GM18511 (cell line): Measurements from ENCODE around the gene OR5AC2.

ENCODE experiments used
- ATAC-seq: cut with Tn5 transposase; IDR thresholded peaks from one replicate; pipeline ENCODE4 v1.9.1; 2021; ENCODE audit warnings: mild to moderate bottlenecking, moderate library complexity; ENCODE audit not compliant: unreplicated experiment

Gene OR5AC2, protein sequence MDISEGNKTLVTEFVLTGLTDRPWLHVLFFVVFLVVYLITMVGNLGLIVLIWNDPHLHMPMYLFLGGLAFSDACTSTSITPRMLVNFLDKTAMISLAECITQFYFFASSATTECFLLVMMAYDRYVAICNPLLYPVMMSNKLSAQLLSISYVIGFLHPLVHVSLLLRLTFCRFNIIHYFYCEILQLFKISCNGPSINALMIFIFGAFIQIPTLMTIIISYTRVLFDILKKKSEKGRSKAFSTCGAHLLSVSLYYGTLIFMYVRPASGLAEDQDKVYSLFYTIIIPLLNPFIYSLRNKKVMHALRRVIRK

GRCh38 chr3:98086873-98087272, at the start of gene OR5AC2:
Gene OR5AC2, plus strand, starts transcription at chr3:98087173. Its CDS starts 0 bp downstream, at chr3:98087173.
- no peak for ATAC-seq

DNA sequence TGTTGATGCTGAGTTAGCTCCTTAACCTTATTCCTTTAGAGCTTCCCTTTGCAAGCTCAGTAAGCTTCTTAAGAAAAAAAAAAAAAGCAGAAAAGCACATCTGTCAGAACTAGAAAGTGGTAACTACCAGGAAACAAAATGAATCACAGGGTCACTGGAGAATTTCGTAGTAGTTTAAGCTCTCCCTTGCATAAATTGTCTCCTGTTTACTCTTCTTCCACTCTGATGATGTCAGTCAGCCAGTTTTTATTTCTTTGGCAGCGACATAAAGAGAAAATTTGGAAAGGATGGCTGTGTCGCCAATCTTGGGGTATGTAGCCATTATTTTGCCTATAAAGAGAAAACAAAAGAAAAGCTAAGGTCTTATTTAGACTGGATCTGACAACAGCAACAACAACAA, 48.7 kb upstream of the OR5AC2 start:
- ATAC-seq, result no peak

DNA sequence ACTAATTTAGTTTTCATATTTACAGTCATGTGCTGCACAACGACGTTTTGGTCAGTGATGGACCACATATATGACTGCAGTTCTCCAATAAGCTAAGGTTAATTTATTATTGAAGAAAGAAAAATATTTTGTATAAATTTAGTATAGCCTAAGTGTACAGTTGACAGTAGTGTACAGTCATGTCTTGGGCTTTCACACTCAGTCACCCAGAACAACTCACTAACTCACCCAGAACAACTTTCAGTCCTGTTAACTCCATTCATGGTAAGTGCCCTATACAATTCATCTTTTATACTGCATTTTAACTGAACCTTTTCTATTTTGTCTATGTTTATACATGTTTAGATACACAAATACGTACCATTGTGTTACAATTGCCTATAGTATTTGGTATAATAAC, 48.1 kb upstream of the OR5AC2 start:
- ATAC-seq, result peak; percentile 22

DNA sequence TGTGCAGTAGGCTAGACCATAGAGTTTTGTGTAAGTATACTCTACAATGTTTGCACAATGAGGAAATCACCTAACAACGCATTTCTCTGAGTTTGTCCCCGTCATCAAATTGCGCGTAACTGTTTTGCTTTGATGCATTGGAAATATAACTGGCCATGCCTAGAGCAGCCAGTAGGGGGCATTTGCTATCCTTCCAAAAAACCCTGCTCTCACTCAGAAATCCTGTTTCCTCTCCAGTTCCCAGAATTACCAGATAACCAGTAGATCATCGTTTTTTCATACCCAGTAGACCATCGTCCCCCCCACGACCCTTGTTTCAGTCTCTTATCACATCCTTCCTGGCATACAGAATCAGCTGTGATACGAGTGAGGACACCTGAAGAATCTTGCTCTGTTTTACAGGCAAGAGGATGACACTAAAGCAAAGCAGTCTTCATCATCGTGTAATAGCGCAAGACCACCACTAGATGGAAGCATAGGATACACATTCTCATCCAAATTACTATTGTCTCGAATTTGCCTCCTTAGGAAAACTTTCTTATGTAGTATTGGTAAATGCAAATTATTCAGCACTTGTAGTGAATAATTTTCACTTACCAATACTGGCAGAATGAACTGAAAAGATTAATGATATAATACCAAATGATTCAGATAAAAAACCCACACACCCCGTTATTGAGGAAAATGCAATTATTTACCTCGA, 47.5 kb upstream of the OR5AC2 start:
- peak; percentile 97 for ATAC-seq

- no peak for ATAC-seq
Measured at GRCh38 chr3:98041350-98041749, 45.6 kb upstream of the OR5AC2 start.

DNA sequence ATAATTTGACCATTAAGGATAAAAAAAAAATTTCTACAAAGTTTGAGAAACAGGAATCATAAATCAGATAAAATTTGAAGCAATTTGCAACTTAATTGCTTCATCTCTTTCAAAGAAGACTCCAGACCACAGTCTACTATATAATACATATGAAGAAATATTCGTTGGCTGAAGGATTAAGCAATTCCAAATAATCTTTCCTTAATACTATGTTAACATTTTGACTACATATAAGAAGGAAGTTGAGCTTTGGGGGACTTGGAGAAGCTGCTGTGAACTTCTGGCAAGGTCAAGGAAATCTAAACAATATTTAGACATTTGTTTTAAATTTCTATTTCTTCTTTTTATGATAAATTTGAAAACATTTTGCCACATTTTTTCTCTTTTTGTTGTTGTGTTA, 38.4 kb upstream of the OR5AC2 start:
- no peak for ATAC-seq

GRCh38 chr3:98049271-98049670, 37.7 kb upstream of the OR5AC2 start:
- no peak for ATAC-seq

- ATAC-seq, result no peak
Measured at GRCh38 chr3:98056035-98056434, 30.9 kb upstream of the OR5AC2 start.

DNA sequence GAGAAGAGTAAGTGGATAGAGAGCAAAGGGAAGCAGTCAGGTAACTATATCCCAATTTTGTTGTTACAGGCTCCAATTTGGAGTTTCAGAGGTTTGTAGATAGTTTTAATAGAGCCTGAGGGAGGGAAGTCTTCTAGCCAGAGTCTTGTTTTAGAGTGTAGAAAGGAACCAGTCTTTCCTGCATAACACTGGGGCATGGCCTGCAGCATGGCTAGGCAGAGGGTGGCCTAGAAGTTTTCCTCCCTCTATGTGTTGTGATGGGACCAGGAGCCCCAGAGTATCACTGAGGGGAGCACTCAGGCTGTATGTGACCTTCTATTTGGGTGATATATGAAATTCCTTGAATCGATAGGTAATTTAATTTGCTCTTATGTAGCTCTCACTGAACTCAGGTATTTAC, 29.3 kb upstream of the OR5AC2 start:
- ATAC-seq, result no peak

GRCh38 chr3:98058244-98058960, 28.6 kb upstream of the OR5AC2 start:
- ATAC-seq, result no peak

GRCh38 chr3:98068824-98069223, 18.1 kb upstream of the OR5AC2 start:
- ATAC-seq, result no peak

GRCh38 chr3:98070840-98071239, 16.1 kb upstream of the OR5AC2 start:
- ATAC-seq, result no peak

DNA sequence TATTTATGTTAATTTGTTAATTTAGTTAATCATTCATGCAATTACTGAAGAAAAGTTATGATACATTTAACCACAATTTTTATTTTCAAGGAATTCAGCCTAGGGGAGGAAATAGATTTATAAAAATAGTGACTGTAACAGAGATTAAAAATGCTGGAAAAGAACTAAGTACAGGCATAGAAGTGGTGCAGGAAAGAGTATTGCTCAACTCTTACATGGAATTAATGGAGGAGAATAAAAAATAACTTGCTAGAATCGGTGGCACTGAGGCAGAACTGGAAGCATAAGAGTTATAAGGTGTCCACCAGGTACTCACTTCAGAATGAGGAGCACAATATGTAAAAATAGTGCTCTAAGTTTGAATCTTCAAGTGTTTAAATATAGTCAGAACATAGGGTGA, 13.5 kb upstream of the OR5AC2 start:
- no peak for ATAC-seq

DNA sequence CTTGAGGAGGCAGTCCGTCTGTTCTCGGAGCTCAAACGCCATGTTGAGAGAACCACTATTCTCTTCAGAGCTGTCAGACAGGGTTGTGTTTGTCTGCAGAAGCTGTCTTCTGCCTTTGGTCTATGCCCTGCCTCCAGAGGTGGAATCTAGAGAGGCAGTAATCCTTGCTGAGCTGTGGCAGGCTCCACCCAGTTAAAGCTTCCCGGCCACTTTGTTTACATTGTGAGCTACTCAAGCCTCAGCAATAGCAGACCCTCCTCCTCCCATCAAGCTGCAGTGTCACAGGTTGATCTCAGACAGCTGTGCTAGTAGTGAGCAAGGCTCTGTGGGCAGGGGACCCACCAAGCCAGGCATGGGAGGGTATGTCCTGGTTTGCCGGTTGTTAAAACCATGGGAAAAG, 8.9 kb downstream of the OR5AC2 start:
- ATAC-seq, result no peak

DNA sequence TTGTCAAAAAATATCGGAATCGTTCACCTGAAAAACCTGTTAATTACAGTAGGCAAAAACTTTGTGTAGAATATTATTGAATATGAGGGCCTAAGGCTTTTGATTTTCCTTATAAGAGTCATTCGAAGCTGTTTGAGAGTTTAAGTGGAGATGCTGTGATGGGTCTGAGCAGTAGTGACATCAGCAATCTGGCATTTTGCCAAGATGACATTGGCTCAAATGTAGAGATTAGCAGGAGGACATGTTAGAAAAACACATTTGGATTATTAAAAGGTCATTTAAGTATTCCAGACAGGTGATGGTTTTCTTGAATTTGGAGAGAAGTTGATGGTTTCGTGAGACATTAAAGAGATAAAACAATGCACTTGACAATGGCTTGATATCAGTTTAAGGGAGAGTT, 12.9 kb downstream of the OR5AC2 start:
- no peak for ATAC-seq

- ATAC-seq, result no peak
Measured at GRCh38 chr3:98108162-98108561, 21.2 kb downstream of the OR5AC2 start.

GRCh38 chr3:98109807-98110549, 23.0 kb downstream of the OR5AC2 start:
- no peak for ATAC-seq

DNA sequence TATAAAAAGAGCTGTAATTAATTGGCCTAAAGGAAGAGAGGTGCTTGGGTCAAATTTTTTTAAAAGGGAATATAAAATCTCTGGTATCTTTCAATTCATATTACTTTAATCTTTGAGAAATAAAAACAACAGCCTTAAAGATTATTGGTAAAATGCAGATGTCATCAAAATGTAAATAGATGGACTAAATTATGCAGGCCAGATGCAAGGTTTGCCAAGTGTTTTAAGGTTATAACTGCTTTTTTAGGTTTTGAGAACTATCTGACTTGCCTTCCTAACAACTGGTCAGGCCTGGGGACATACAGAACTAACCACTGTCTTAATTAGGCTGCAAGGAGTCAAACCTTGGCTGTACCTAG, 23.6 kb downstream of the OR5AC2 start:
- no peak for ATAC-seq

DNA sequence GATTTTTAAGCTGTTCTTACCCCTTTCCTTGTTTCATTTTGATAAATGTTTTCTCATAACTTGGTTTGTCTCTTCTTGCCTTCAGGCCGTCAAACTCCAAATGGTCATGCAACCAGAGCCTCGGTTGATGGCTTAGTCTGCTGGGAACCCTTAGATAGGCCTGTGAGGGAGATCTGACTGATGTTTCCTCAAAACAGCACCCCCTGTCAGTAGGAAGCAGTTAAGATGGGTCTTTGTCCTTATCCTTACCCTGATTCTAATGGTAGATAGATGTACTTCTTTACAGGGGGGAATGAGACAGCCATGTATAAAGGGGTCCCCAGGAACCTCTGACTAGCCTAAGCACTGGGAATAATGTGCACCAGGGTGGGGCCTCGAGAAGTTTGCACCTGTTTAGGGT, 27.3 kb downstream of the OR5AC2 start:
- ATAC-seq, result no peak

DNA sequence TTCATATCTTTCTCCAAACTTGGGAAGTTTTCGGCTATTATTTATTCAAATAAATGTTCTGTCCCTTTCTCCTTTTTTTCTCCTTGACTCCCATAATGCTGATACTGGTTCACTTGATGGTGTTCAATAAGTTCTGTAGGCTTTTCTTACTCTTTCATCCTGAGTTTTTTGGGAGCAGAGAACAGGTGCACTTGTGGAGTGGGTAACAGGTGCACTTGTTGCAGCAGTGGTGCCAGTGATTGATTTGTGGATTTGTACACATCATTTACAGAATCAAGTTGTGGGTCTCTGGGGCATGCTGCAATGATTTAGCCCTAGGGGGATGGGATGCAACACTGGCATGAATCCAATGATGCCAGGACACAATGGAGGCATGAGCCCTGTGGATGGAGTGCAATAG, 28.7 kb downstream of the OR5AC2 start:
- no peak for ATAC-seq

DNA sequence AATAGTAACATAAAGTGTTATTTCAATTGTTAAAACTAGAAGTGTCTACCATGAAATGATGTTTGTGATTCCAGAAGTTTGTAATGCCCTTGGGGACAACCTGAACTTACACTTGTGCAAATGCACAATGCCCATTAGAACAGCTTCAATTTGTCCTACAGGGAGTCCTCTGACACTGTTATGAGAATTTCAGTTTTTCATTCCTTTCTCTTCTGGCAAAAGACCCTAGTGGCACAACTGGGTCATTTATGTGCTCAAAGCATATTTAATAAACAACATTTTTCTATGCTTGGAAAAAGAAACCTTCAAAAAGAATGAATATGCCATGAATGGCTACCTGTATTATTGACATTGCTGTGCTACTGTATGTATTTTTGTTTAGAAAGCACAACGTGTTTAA, 43.4 kb downstream of the OR5AC2 start, which contains the start of gene OR5H1:
Gene OR5H1, plus strand, starts transcription at position 301 of the 400 bp plus-strand sequence. CDS start 1,977 bp downstream, outside the sequence.
- no peak for ATAC-seq
